ENCODE measurements around the gene F13A1. TPM values are rescaled to one million over a fixed set of nuclear protein-coding genes. Genes with fewer than 3 reads are reported as not detected.

The F13A1 gene
- total and polyA plus RNA-seq, 12 donors: 10.5 to 481 (median 157) TPM

DNA sequence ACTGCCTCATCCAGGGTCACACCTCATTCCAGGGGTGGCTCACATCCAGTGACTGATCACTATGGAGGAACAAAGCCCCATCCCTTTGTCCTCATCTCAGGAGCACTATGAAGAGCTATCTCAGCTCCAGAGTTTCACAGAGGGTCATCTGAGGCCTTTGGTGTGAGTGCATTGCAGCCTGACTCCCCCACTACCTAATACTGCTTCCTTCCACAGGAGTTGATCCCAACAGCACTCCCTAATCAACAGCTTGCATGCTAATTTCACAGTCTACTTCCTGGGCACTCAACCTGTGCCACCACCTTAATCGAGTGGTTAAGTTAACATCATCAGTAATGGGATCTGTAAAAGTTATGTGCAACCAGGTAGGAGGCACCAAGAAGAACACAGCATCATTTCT, 37.7 kb downstream of the F13A1 start:
- no peak for DNase-seq
- no peaks in the 10 kb centered on the region for H3K4me1 ChIP-seq (replicated peaks in 1 of 2)
- H3K36me3 ChIP-seq (replicated peaks in 1 of 2): no peaks in the 10 kb centered on the region
- H3K4me3 ChIP-seq: no peak overlapping the region
- 65 to 89% (median 85%) methylated on average over 1 of the region's 1 CpG for WGBS, 4 donors
- H3K27me3 ChIP-seq: no peaks in the 10 kb centered on the region
- intact Hi-C loops (cut with DNase I): no loop called here
- H3K27ac ChIP-seq: no peak overlapping the region
- H3K9me3 ChIP-seq (replicated peaks in 1 of 3): no peaks in the 10 kb centered on the region
- no peak for TF ChIP-seq POLR2A (IDR thresholded peaks at IDR 0.05)
- TF ChIP-seq, protein P1, sequence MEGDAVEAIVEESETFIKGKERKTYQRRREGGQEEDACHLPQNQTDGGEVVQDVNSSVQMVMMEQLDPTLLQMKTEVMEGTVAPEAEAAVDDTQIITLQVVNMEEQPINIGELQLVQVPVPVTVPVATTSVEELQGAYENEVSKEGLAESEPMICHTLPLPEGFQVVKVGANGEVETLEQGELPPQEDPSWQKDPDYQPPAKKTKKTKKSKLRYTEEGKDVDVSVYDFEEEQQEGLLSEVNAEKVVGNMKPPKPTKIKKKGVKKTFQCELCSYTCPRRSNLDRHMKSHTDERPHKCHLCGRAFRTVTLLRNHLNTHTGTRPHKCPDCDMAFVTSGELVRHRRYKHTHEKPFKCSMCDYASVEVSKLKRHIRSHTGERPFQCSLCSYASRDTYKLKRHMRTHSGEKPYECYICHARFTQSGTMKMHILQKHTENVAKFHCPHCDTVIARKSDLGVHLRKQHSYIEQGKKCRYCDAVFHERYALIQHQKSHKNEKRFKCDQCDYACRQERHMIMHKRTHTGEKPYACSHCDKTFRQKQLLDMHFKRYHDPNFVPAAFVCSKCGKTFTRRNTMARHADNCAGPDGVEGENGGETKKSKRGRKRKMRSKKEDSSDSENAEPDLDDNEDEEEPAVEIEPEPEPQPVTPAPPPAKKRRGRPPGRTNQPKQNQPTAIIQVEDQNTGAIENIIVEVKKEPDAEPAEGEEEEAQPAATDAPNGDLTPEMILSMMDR (IDR thresholded peaks at IDR 0.05): no peak

DNA sequence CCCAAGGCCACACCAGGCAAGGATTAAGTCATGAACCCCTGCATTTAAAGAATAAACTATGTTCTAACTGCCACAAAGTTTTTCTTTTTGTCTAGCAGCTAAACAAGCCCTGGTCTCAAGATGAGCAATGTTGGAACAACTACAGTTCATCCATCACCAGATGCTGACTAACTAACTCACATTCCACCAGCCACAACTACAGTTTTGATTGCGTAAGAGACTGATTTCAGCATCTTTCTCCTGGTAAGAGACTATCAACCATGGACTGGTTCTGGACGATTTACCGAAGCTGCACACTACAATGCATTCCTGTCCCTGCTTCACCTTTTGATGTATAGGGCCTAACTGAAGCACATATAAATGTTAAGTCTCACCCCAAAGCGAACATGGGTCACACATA, 43.0 kb downstream of the F13A1 start:
- Histone ChIP-seq H3K4me3 (no peak overlapping the region), H3K27ac (no peak overlapping the region), H3K27me3 (no peaks in the 10 kb centered on the region), H3K4me1 (replicated peaks in 1 of 2) (no peaks in the 10 kb centered on the region), H3K36me3 (replicated peaks in 1 of 2) (no peaks in the 10 kb centered on the region), H3K9me3 (replicated peaks in 1 of 3) (no peaks in the 10 kb centered on the region)
- WGBS, 4 donors: 65 to 79% (median 70%) methylated on average over 4 of the region's 4 CpGs
- intact Hi-C loops (cut with DNase I): no loop called here
- DNase-seq: no peak
- TF ChIP-seq, protein P1 (IDR thresholded peaks at IDR 0.05): no peak
- TF ChIP-seq POLR2A (IDR thresholded peaks at IDR 0.05): no peak

DNA sequence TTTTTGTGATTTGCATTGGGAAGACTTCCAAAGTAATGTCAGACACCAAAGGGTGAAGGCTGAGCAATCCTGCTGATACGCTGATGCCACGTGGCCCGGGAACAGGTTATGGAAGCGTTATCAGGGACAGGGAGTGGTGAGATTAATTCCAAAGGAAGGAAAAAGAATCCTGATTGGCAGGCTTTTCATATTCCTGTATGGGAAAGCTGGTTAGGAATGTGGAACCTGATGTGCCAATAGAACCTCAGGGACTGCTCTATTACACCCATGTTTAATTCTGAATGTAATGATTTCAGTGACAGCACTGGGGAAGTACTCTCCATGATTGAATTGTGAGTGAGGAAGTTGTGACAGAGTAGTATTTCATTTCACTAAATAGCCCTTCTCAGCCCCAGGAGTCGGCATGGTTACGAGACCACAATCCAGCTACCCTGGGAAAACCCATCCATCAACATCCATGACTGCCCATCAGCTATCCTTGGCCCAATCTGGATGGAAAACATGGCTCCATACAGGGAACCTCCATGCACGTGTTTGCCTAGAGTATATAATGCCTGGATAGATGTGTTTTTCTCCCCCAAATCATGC, 49.4 kb downstream of the F13A1 start:
- intact Hi-C loops (cut with DNase I): no loop called here
- no peaks in the 10 kb centered on the region for H3K4me1 ChIP-seq (replicated peaks in 1 of 2)
- TF ChIP-seq, protein P1 (IDR thresholded peaks at IDR 0.05): no peak
- no peak for TF ChIP-seq POLR2A (IDR thresholded peaks at IDR 0.05)
- H3K27ac ChIP-seq: no peak overlapping the region
- no peaks in the 10 kb centered on the region for H3K36me3 ChIP-seq (replicated peaks in 1 of 2)
- DNase-seq: no peak
- H3K9me3 ChIP-seq (replicated peaks in 1 of 3): no peaks in the 10 kb centered on the region
- no peaks in the 10 kb centered on the region for H3K27me3 ChIP-seq
- H3K4me3 ChIP-seq: no peak overlapping the region
- WGBS, 4 donors: 69 to 85% (median 81%) methylated on average over 7 of the region's 7 CpGs

DNA sequence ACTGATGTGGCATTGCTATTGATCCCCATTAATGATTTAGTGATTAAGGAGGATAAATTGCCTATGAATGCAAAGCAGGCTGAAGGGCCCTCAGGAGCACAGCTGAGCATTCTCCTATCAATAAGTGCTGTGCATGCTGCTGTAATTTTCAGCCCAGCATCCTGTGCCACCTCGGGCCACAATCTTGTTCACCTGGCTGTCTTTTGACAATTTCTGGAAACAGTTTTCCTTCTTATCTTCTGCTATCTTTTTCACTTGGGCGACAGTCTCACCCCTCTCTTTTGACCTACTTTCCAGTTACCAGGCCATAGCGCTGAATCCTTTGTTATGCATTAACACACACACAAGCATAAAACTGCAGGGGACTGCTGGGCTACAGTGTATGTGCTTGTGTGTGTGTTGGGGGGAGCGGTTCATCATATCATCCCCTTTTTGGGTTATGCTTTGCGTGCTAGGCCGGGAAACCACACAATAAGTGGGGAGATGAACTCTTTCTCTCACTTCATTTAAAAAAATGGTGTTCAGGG, 60.2 kb downstream of the F13A1 start:
- no peaks in the 10 kb centered on the region for H3K27me3 ChIP-seq
- no peak for TF ChIP-seq POLR2A (IDR thresholded peaks at IDR 0.05)
- TF ChIP-seq, protein P1 (IDR thresholded peaks at IDR 0.05): no peak
- H3K4me3 ChIP-seq: no peak overlapping the region
- no peak for DNase-seq
- intact Hi-C loops (cut with DNase I): no loop called here
- no peaks in the 10 kb centered on the region for H3K9me3 ChIP-seq (replicated peaks in 1 of 3)
- no peak overlapping the region for H3K27ac ChIP-seq
- no peaks in the 10 kb centered on the region for H3K4me1 ChIP-seq (replicated peaks in 1 of 2)
- no peaks in the 10 kb centered on the region for H3K36me3 ChIP-seq (replicated peaks in 1 of 2)
- WGBS, 4 donors: 80 to 87% (median 85%) methylated on average over 6 of the region's 6 CpGs
